Spleen (tissue), 11 donors: ENCODE results near the gene FCN3. TPM values are rescaled to one million over a fixed set of nuclear protein-coding genes. Genes with fewer than 3 reads are reported as not detected.

ENCODE experiments used
- DNase-seq: peaks from one replicate; pipeline ENCODE4 v3.0.0-alpha.2; 2020
- H3K27ac ChIP-seq, 8 donors: fragments of 200-600 bp; sonication (generic) in 7 of 8; 1 replicate in 4 of 8; 2 replicates in 4 of 8; pipeline versions ENCODE4 v1.5.0 to v1.8.0; 2016 to 2021; ENCODE audit warnings: inconsistent platforms in 4 of 8, mild to moderate bottlenecking in 4 of 8, moderate library complexity in 1 of 8
- H3K27me3 ChIP-seq, 7 donors: fragments of 200-600 bp; sonication (generic) in 6 of 7; replicated peaks in 1 of 7; 1 replicate in 4 of 7; 2 replicates in 3 of 7; pipeline versions ENCODE4 v1.5.0 to v1.8.0; 2016 to 2021; ENCODE audit warnings: inconsistent platforms in 3 of 7, mild to moderate bottlenecking in 1 of 7
- H3K36me3 ChIP-seq, 6 donors: fragments of 200-600 bp; sonication (generic) in 5 of 6; 1 replicate in 4 of 6; 2 replicates in 2 of 6; pipeline versions ENCODE4 v1.5.0 to v1.8.0; 2016 to 2021; ENCODE audit warnings: inconsistent platforms in 2 of 6
- H3K4me1 ChIP-seq, 6 donors: fragments of 200-600 bp; sonication (generic) in 5 of 6; 1 replicate in 3 of 6; 2 replicates in 3 of 6; pipeline versions ENCODE4 v1.5.0 to v1.8.0; 2016 to 2021; ENCODE audit warnings: inconsistent platforms in 3 of 6
- H3K4me3 ChIP-seq, 8 donors: fragments of 200-600 bp; sonication (generic) in 7 of 8; 1 replicate in 4 of 8; 2 replicates in 4 of 8; pipeline versions ENCODE4 v1.5.0 to v1.8.0; 2016 to 2021; ENCODE audit warnings: inconsistent platforms in 4 of 8, mild to moderate bottlenecking in 4 of 8, moderate library complexity in 2 of 8
- H3K9me3 ChIP-seq, 8 donors: fragments of 200-600 bp; sonication (generic) in 7 of 8; 1 replicate in 4 of 8; 2 replicates in 4 of 8; pipeline versions ENCODE4 v1.5.0 to v1.8.0; 2016 to 2021; ENCODE audit warnings: inconsistent platforms in 4 of 8
- POLR2A ChIP-seq, 3 donors: fragments of 450-650 bp; IDR thresholded peaks; one replicate each; pipeline ENCODE4 v1.5.1; 2017; ENCODE audit warnings: antibody characterized with exemption in 3 of 3, mild to moderate bottlenecking in 1 of 3
- POLR2AphosphoS5 ChIP-seq, 3 donors: sonication (generic); formaldehyde crosslinking; IDR thresholded peaks; one replicate each; pipeline ENCODE4 v1.5.1; 2017; ENCODE audit warnings: antibody characterized with exemption in 3 of 3
- WGBS, 5 donors: extraction: QIAGEN DNeasy Blood & Tissue Kit in 3 of 5; methylation state at CpG; one replicate each; pipeline versions ENCODE4 v1.1.5 to v1.1.7; 2013 to 2018; 5-methylcytosine and 5-hydroxymethylcytosine counted together
- intact Hi-C: fragments of 100-400 bp; cut with DNase I; formaldehyde crosslinking; loops from one replicate; pipeline ENCODE4 v1.15.0; 2023; ENCODE audit warnings: low total_unique reads
- polyA plus RNA-seq, 3 donors: library from polyadenylated mRNA; stranded (reverse); fragments of 200-250 nt; gene quantifications; one replicate each; pipeline ENCODE4 v1.2.1, GENCODE V29; 2013
- total RNA-seq, 7 donors: library from RNA; depleted of rRNA in 3 of 7; stranded (reverse); fragments of >200 nt in 3 of 7; fragmentation: NEBNext Ultra II Directional in 4 of 7; extraction: Animal tissue kit (Norgen Biotek cat#: 25700) in 4 of 7; gene quantifications; one replicate each; pipeline versions ENCODE4 v1.1.0 to v1.2.1, GENCODE V29; 2016 to 2021
- TF ChIP-seq, protein P1 (sequence below), 11 experiments: fragments of 200-600 bp in 7 of 11; fragments of 450-650 bp in 4 of 11; sonication (generic) in 4 of 11; IDR thresholded peaks in 8 of 11; conservative IDR thresholded peaks in 3 of 11; 1 replicate in 7 of 11; 2 replicates in 4 of 11; pipeline versions ENCODE4 v1.4.0 to v1.8.0; 2016 to 2021; ENCODE audit warnings: antibody characterized with exemption in 11 of 11, inconsistent platforms in 4 of 11, mild to moderate bottlenecking in 1 of 11
- donor health status: healthy with polysubstance abuse.
- donor health status: DM: no; HTN: no; CAD: no; lungs with moderate emphysema.
- donor health status: DM: no; HTN: no; CAD: no.
- donor health status: Bipolar disorder and iron deficiency.
- donor health status: healthy.
- donor health status: DM: no; HTN: no; CAD: no.
- donor health status: DM: yes; HTN: yes; CAD: no.

FCN3 gene
- total and polyA plus RNA-seq, 10 donors: 3.7 to 21.7 (median 9.2) TPM

DNA sequence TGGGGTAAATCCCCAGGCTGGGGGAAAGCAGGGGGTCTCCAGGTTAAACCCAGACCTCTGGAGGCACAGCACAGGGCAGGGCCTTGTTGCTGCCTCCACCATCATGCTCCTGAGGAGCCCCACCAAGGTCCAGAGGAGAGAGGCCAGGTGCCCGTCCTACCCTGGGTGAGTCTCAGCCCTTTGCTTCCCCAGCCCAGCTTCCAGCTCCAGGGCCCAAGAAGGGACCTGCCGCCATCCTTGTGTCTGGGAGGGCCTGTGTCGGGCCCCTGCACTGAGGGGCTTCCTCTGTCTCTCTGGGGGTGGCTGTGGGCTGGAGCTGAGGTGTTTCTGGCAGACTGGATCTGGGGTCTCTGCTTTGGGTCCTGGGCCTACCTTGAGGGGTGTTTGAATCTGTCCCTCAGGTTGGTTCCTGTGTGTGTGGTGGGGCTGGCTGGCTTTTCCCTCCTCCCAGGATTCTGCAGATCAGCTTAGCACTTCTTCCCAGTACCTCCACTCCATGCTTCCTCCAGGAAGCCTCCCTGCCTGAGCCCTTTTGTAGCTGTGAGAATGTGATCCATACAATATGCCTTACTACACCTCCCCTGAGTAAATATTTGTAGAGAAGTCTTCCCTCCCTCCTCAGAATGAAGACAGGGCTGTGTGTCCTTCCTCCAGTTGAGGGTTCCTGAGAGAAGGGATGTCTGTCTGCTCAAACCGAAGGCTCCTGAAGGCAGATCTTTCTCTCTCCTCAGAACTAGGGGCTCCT, 24.0 kb upstream of the FCN3 start:
- H3K9me3 ChIP-seq: no peaks in the 10 kb centered on the region
- peak in 2 of 3 donors; percentile 30 to 75 for TF ChIP-seq POLR2AphosphoS5 (IDR thresholded peaks at IDR 0.05)
- TF ChIP-seq, protein P1, sequence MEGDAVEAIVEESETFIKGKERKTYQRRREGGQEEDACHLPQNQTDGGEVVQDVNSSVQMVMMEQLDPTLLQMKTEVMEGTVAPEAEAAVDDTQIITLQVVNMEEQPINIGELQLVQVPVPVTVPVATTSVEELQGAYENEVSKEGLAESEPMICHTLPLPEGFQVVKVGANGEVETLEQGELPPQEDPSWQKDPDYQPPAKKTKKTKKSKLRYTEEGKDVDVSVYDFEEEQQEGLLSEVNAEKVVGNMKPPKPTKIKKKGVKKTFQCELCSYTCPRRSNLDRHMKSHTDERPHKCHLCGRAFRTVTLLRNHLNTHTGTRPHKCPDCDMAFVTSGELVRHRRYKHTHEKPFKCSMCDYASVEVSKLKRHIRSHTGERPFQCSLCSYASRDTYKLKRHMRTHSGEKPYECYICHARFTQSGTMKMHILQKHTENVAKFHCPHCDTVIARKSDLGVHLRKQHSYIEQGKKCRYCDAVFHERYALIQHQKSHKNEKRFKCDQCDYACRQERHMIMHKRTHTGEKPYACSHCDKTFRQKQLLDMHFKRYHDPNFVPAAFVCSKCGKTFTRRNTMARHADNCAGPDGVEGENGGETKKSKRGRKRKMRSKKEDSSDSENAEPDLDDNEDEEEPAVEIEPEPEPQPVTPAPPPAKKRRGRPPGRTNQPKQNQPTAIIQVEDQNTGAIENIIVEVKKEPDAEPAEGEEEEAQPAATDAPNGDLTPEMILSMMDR (IDR thresholded peaks at IDR 0.05 in 8 of 11, conservative IDR thresholded peaks at IDR 0.05 in 3 of 11): no peak
- H3K27me3 ChIP-seq: no peaks in the 10 kb centered on the region
- 73 to 87% (median 80%) methylated on average over 2 to 4 of the region's 4 CpGs for WGBS, 5 donors
- H3K4me1 ChIP-seq: peaks cover 22 to 82% (median 35%) of the 10 kb centered on the region in 6 donors
- no peaks in the 10 kb centered on the region for H3K36me3 ChIP-seq
- no peak for DNase-seq
- H3K27ac ChIP-seq: no peak overlapping the region
- intact Hi-C loops: no loop called here
- H3K4me3 ChIP-seq: no peak overlapping the region

DNA sequence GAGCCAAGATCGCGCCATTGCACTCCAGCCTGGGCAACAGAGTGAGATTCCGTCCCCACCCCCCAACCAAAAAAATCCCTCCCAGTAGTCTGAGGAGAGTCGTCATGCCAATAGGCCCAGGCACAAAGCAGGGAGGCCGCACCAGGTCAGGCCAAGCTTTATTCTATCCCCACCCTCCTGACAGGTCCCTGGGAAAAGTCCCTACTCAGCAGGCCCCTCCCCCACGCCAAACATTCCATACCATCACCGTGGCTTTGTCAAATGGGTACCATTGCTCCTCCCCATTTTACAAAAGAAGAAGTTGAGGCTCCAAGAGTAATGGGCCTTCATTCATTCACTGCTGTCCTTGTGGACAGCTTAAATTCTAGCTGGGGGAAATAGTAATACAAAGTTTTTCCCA, 23.1 kb upstream of the FCN3 start:
- no peak for DNase-seq
- Histone ChIP-seq H3K27me3 (no peaks in the 10 kb centered on the region), H3K9me3 (no peaks in the 10 kb centered on the region), H3K27ac (no peak overlapping the region), H3K4me3 (no peak overlapping the region), H3K36me3 (no peaks in the 10 kb centered on the region), H3K4me1 (peaks cover 14 to 82% (median 30%) of the 10 kb centered on the region in 6 donors)
- intact Hi-C loops: no loop called here
- 77 to 88% (median 85%) methylated on average over 7 of the region's 7 CpGs for WGBS, 5 donors
- no peak for TF ChIP-seq POLR2AphosphoS5 (IDR thresholded peaks at IDR 0.05)
- TF ChIP-seq POLR2A (IDR thresholded peaks at IDR 0.05): no peak
- TF ChIP-seq, protein P1 (IDR thresholded peaks at IDR 0.05 in 8 of 11, conservative IDR thresholded peaks at IDR 0.05 in 3 of 11): no peak

DNA sequence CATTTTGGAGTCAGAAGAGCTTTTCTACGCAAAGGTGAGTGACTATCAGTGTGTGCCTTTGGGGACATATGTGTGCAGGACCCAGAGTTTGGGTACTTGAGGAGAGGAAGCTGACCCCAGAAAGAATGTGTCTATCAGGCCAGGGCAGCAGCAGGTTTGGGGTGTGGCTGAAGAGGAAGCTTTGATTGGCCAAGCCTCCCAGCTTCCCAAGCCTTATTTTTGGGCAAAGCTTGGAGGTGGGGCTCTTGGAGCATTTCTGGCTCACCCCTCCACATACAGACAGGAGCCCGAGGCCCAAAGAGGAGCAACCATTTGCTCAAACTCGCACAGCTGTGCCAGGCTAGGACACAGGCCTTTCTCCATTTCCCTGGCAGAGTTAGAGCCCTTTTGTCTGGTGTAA, 22.5 kb upstream of the FCN3 start:
- intact Hi-C loops: no loop called here
- no peak overlapping the region for H3K27ac ChIP-seq

More for the DNA sequence above, 22.5 kb upstream of the FCN3 start:
- DNase-seq: no peak
- H3K4me1 ChIP-seq: peaks cover 16 to 82% (median 30%) of the 10 kb centered on the region in 6 donors
- H3K9me3 ChIP-seq: no peaks in the 10 kb centered on the region
- no peak for TF ChIP-seq POLR2AphosphoS5 (IDR thresholded peaks at IDR 0.05)
- TF ChIP-seq POLR2A (IDR thresholded peaks at IDR 0.05): no peak
- TF ChIP-seq, protein P1 (IDR thresholded peaks at IDR 0.05 in 8 of 11, conservative IDR thresholded peaks at IDR 0.05 in 3 of 11): no peak
- H3K27me3 ChIP-seq: peaks cover 0 to 1% (median 0%) of the 10 kb centered on the region in 7 donors
- 77 to 98% (median 90%) methylated on average over 2 to 3 of the region's 3 CpGs for WGBS, 5 donors
- no peaks in the 10 kb centered on the region for H3K36me3 ChIP-seq
- no peak overlapping the region for H3K4me3 ChIP-seq
